D341Med (cell line): ENCODE measurements around the gene MBLAC1.
A peak's percentile ranks its signal among the peaks of the same experiment; 100 is the strongest.

Source experiments
- DNase-seq: peaks from one replicate; pipeline ENCODE4 v3.0.0; 2012; ENCODE audit warnings: low spot score

The MBLAC1 gene

GRCh38 chr7:100126931-100127865, at the start of gene MBLAC1:
TSS of gene MBLAC1 (plus strand) at chr7:100126967. CDS start at chr7:100127396, 429 bp downstream.
- peak; percentile 93 for DNase-seq

- DNase-seq: no peak
Observed at GRCh38 chr7:100077205-100077604, 49.6 kb upstream of the MBLAC1 start.

- no peak for DNase-seq
Observed at GRCh38 chr7:100079024-100079560, 47.7 kb upstream of the MBLAC1 start.

GRCh38 chr7:100080907-100081534, 45.7 kb upstream of the MBLAC1 start:
- peak; percentile 57 for DNase-seq

GRCh38 chr7:100081535-100082102, 45.1 kb upstream of the MBLAC1 start, which contains the start of gene ZNF3:
TSS of gene ZNF3 (minus strand) at chr7:100081723. CDS start at chr7:100077357, 4,366 bp downstream.
- peak; percentile 97 for DNase-seq

- no peak for DNase-seq
Observed at GRCh38 chr7:100082978-100083377, 43.8 kb upstream of the MBLAC1 start.

GRCh38 chr7:100085515-100085914, 41.3 kb upstream of the MBLAC1 start:
- no peak for DNase-seq

GRCh38 chr7:100087055-100087750, 39.6 kb upstream of the MBLAC1 start:
- DNase-seq: no peak

- DNase-seq: no peak
Observed at GRCh38 chr7:100088095-100088620, 38.6 kb upstream of the MBLAC1 start.

GRCh38 chr7:100088621-100089457, 37.9 kb upstream of the MBLAC1 start, which contains the start of gene COPS6:
TSS of gene COPS6 (plus strand) at chr7:100088969. CDS start at chr7:100088991, 22 bp downstream.
- DNase-seq: peak; percentile 92

- no peak for DNase-seq
Observed at GRCh38 chr7:100089458-100090196, 37.1 kb upstream of the MBLAC1 start.

- peak; percentile 56 for DNase-seq
Observed at GRCh38 chr7:100090527-100091410, 36.0 kb upstream of the MBLAC1 start.

- no peak for DNase-seq
Observed at GRCh38 chr7:100091411-100092181, 35.2 kb upstream of the MBLAC1 start.

- no peak for DNase-seq
Observed at GRCh38 chr7:100093054-100093453, 33.7 kb upstream of the MBLAC1 start.

GRCh38 chr7:100093498-100093897, 33.3 kb upstream of the MBLAC1 start:
- DNase-seq: no peak

- no peak for DNase-seq
Observed at GRCh38 chr7:100093925-100094486, 32.8 kb upstream of the MBLAC1 start.

- DNase-seq: no peak
Observed at GRCh38 chr7:100095289-100095688, 31.5 kb upstream of the MBLAC1 start.

- DNase-seq: no peak
Observed at GRCh38 chr7:100095704-100096103, 31.1 kb upstream of the MBLAC1 start.
